Ammon's horn (tissue), 1 donor: Measurements from ENCODE around the gene FGGY.
"Not testable (repeated sequence)": the region's sequence is repeated elsewhere in the genome, so short reads cannot be mapped to it uniquely, and the experiment has no call there.

Experiments
- DNase-seq: peaks from one replicate; pipeline ENCODE4 v3.0.0-alpha.2; 2016; ENCODE audit warnings: low spot score

The FGGY gene

GRCh38 chr1:59639266-59639665, 342.4 kb downstream of the FGGY start:
- DNase-seq = no peak

GRCh38 chr1:59640851-59641250, 344.0 kb downstream of the FGGY start:
- DNase-seq = no peak

GRCh38 chr1:59641836-59642235, 344.9 kb downstream of the FGGY start:
- DNase-seq = peak; percentile 29

- DNase-seq = no peak
Observed at GRCh38 chr1:59643526-59643925, 346.6 kb downstream of the FGGY start.

- DNase-seq = no peak
Observed at GRCh38 chr1:59645893-59646292, 349.0 kb downstream of the FGGY start.

- DNase-seq = not testable (repeated sequence)
Observed at GRCh38 chr1:59653142-59653958, 356.5 kb downstream of the FGGY start.

GRCh38 chr1:59653968-59654367, 357.1 kb downstream of the FGGY start:
- no peak for DNase-seq

GRCh38 chr1:59657873-59658465, 361.1 kb downstream of the FGGY start:
- DNase-seq = no peak

GRCh38 chr1:59664166-59664565, 367.3 kb downstream of the FGGY start:
- no peak for DNase-seq

GRCh38 chr1:59666106-59666505, 369.2 kb downstream of the FGGY start:
- DNase-seq = no peak

GRCh38 chr1:59667020-59667419, 370.1 kb downstream of the FGGY start:
- no peak for DNase-seq

GRCh38 chr1:59669752-59670312, 372.9 kb downstream of the FGGY start:
- DNase-seq = peak; percentile 77

GRCh38 chr1:59670662-59671061, 373.8 kb downstream of the FGGY start:
- DNase-seq = no peak

- DNase-seq = no peak
Observed at GRCh38 chr1:59671066-59671952, 374.4 kb downstream of the FGGY start.

- no peak for DNase-seq
Observed at GRCh38 chr1:59671953-59672305, 375.0 kb downstream of the FGGY start.

- DNase-seq = peak; percentile 67
Observed at GRCh38 chr1:59672851-59673572, 376.1 kb downstream of the FGGY start.

GRCh38 chr1:59673573-59674450, 376.9 kb downstream of the FGGY start:
- DNase-seq = no peak

- DNase-seq = peak; percentile 37
Observed at GRCh38 chr1:59674595-59674994, 377.7 kb downstream of the FGGY start.

- no peak for DNase-seq
Observed at GRCh38 chr1:59675936-59676335, 379.0 kb downstream of the FGGY start.

- no peak for DNase-seq
Observed at GRCh38 chr1:59678040-59678439, 381.1 kb downstream of the FGGY start.
